MM.1S (cell line): ENCODE measurements around the gene FHIT.

Experiments
- DNase-seq: peaks from one replicate; pipeline ENCODE4 v3.0.0-alpha.2; 2015
- H2AFZ ChIP-seq: fragments of 300-600 bp; sonication (generic); 2 replicates; pipeline ENCODE4 v1.6.0; 2016; ENCODE audit warnings: antibody characterized with exemption, low read length
- H3F3A ChIP-seq: fragments of 300-600 bp; sonication (generic); 2 replicates; pipeline ENCODE4 v1.6.1; 2016; ENCODE audit warnings: mild to moderate bottlenecking, antibody characterized with exemption, low read length, moderate library complexity, mixed read lengths; ENCODE audit not compliant: insufficient read depth
- H3K27ac ChIP-seq: fragments of 300-600 bp; sonication (generic); 2 replicates; pipeline ENCODE4 v1.5.1; 2016; ENCODE audit warnings: mild to moderate bottlenecking, low read length
- H3K27me3 ChIP-seq: fragments of 300-600 bp; sonication (generic); replicated peaks from 2 replicates; pipeline ENCODE4 v1.6.0; 2016; ENCODE audit warnings: low read length; ENCODE audit not compliant: insufficient read depth
- H3K36me3 ChIP-seq: fragments of 300-600 bp; sonication (generic); replicated peaks from 2 replicates; pipeline ENCODE4 v1.6.1; 2016; ENCODE audit warnings: mild to moderate bottlenecking, low read length, mixed read lengths; ENCODE audit not compliant: insufficient read depth
- H3K4me1 ChIP-seq: fragments of 300-600 bp; sonication (generic); 2 replicates; pipeline ENCODE4 v1.6.1; 2016; ENCODE audit warnings: low read length, mixed read lengths
- H3K4me2 ChIP-seq: fragments of 300-600 bp; sonication (generic); 2 replicates; pipeline ENCODE4 v1.6.0; 2016; ENCODE audit warnings: low read depth, low read length
- H3K4me3 ChIP-seq: fragments of 300-600 bp; sonication (generic); 2 replicates; pipeline ENCODE4 v1.5.1; 2016; ENCODE audit warnings: low read length, mixed read lengths
- H3K79me2 ChIP-seq: fragments of 300-600 bp; sonication (generic); 2 replicates; pipeline ENCODE4 v1.6.1; 2016; ENCODE audit warnings: mixed run types, low read length, mixed read lengths
- H3K9ac ChIP-seq: fragments of 300-600 bp; sonication (generic); 2 replicates; pipeline ENCODE4 v1.6.1; 2016; ENCODE audit warnings: low read length, mixed read lengths
- H3K9me2 ChIP-seq: fragments of 300-600 bp; sonication (generic); replicated peaks from 2 replicates; pipeline ENCODE4 v1.6.1; 2016; ENCODE audit warnings: mild to moderate bottlenecking, low read length, mixed read lengths; ENCODE audit not compliant: insufficient read depth
- H3K9me3 ChIP-seq: fragments of 300-600 bp; sonication (generic); replicated peaks from 2 replicates; pipeline ENCODE4 v1.6.1; 2016; ENCODE audit warnings: mild to moderate bottlenecking, low read length, mixed read lengths; ENCODE audit not compliant: insufficient read depth
- H4K20me1 ChIP-seq: fragments of 300-600 bp; sonication (generic); 2 replicates; pipeline ENCODE4 v1.6.1; 2016; ENCODE audit warnings: mild to moderate bottlenecking, low read length, moderate library complexity, mixed read lengths; ENCODE audit not compliant: insufficient read depth
- CTCF ChIP-seq: fragments of 300-600 bp; sonication (generic); IDR thresholded peaks from 2 replicates; pipeline ENCODE4 v1.5.1; 2016; ENCODE audit warnings: antibody characterized with exemption, low read length, mixed read lengths
- EZH2 ChIP-seq: fragments of 300-600 bp; sonication (generic); optimal IDR thresholded peaks from 2 replicates; pipeline ENCODE3; 2017; ENCODE audit warnings: low read depth, mild to moderate bottlenecking, antibody characterized with exemption, low read length, mixed read lengths
- EZH2phosphoT487 ChIP-seq: fragments of 300-600 bp; sonication (generic); IDR thresholded peaks from 2 replicates; pipeline ENCODE4 v1.6.1; 2018; ENCODE audit warnings: antibody characterized with exemption, low read length

FHIT gene

GRCh38 chr3:60584250-60584649 is 667.0 kb downstream of the FHIT start:
- no peaks in the 10 kb centered on the region for H3K27me3 ChIP-seq
- no peaks in the 10 kb centered on the region for H3K9me3 ChIP-seq
- peaks cover 8% of the 10 kb centered on the region for H3K4me1 ChIP-seq
- H3F3A ChIP-seq, result no peaks in the 10 kb centered on the region
- no peak overlapping the region for H3K27ac ChIP-seq
- no peak for DNase-seq
- TF ChIP-seq CTCF (no peak), EZH2phosphoT487 (no peak), EZH2 (no peak)
- H4K20me1 ChIP-seq, result no peaks in the 10 kb centered on the region
- H3K9ac ChIP-seq, result no peak overlapping the region
- no peaks in the 10 kb centered on the region for H3K36me3 ChIP-seq
- no peaks in the 10 kb centered on the region for H3K9me2 ChIP-seq
- no peak overlapping the region for H2AFZ ChIP-seq
- no peaks in the 10 kb centered on the region for H3K79me2 ChIP-seq
- H3K4me2 ChIP-seq, result no peak overlapping the region
- H3K4me3 ChIP-seq, result no peak overlapping the region

DNA sequence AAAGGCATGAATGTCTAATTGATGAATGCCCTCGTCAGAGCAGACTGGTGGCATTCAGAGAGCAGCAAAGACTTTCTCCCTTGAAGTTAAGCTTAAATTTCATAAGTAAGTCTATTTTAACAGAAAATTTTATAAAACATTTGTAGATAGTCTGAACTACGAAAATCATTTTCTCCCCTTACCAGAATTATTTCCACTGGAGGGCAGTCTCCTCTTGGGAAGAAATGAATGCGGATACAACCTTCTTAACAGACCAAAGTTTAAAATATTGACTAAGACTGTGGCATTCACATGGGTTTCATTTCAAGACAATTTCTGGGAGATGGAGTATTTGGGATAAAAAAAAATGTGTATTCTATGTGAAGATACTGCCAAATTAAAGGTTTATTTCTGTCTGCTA is 669.0 kb downstream of the FHIT start:
- no peaks in the 10 kb centered on the region for H3K9me3 ChIP-seq
- DNase-seq, result no peak
- H3K4me3 ChIP-seq, result no peak overlapping the region
- H2AFZ ChIP-seq, result no peak overlapping the region
- H3K79me2 ChIP-seq, result no peaks in the 10 kb centered on the region
- no peaks in the 10 kb centered on the region for H3K9me2 ChIP-seq
- peaks cover 8% of the 10 kb centered on the region for H3K4me1 ChIP-seq
- no peaks in the 10 kb centered on the region for H4K20me1 ChIP-seq
- H3F3A ChIP-seq, result no peaks in the 10 kb centered on the region
- no peaks in the 10 kb centered on the region for H3K36me3 ChIP-seq
- no peak overlapping the region for H3K9ac ChIP-seq
- H3K27me3 ChIP-seq, result no peaks in the 10 kb centered on the region
- H3K4me2 ChIP-seq, result no peak overlapping the region
- no peak for TF ChIP-seq EZH2phosphoT487
- no peak for TF ChIP-seq CTCF
- no peak for TF ChIP-seq EZH2
- H3K27ac ChIP-seq, result no peak overlapping the region

DNA sequence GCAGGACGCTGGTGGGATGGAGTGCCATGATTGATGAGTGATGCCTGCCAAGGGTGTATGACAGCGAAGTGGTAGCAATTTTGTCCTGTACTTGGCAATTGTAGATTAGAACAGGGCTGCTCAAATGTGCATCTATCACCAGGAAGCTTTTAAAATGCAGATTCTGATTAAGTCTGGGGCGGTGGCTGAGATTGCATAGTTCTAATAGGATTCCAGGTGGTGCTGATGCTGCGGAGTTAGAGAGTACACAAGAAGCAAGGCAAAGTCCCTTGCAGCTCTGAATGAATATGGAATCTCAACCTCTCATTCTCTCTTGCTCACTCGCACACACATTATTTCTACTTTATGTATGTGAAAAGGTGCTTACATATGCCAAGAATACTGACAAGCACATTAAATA is 670.4 kb downstream of the FHIT start:
- Histone ChIP-seq H3K9me3 (no peaks in the 10 kb centered on the region), H3K4me2 (no peak overlapping the region), H3K4me3 (no peak overlapping the region), H3F3A (no peaks in the 10 kb centered on the region), H3K27me3 (no peaks in the 10 kb centered on the region), H2AFZ (no peak overlapping the region), H3K9ac (no peak overlapping the region), H3K9me2 (no peaks in the 10 kb centered on the region), H3K27ac (no peak overlapping the region), H3K4me1 (peaks cover 6% of the 10 kb centered on the region), H3K36me3 (no peaks in the 10 kb centered on the region), H4K20me1 (no peaks in the 10 kb centered on the region), H3K79me2 (no peaks in the 10 kb centered on the region)
- TF ChIP-seq CTCF, result no peak
- no peak for TF ChIP-seq EZH2
- DNase-seq, result no peak
